Mesenchymal stem cell (in vitro differentiated cells and primary cell): ENCODE measurements around the gene MPZL1.
A peak's percentile ranks its signal among the peaks of the same experiment; 100 is the strongest.
"Not testable (repeated sequence)": the region's sequence is repeated elsewhere in the genome, so short reads cannot be mapped to it uniquely, and the experiment has no call there.

Source experiments
- DNase-seq: peaks from one replicate; pipeline ENCODE4 v3.0.0-alpha.2; 2013
- H2AFZ ChIP-seq: one replicate; pipeline ENCODE4 v1.6.1; 2013; ENCODE audit warnings: low read depth, mild to moderate bottlenecking, control low read depth, inconsistent platforms, low read length, moderate library complexity
- H2AK5ac ChIP-seq: 2 replicates; pipeline ENCODE4 v1.6.1; 2013; ENCODE audit warnings: low read length, moderate library complexity, mild to moderate bottlenecking, inconsistent platforms; ENCODE audit not compliant: severe bottlenecking
- H2BK120ac ChIP-seq: one replicate; pipeline ENCODE4 v1.6.1; 2013; ENCODE audit warnings: low read depth, mild to moderate bottlenecking, inconsistent platforms, low read length, moderate library complexity
- H2BK12ac ChIP-seq, 2 experiments: one replicate each; pipeline ENCODE4 v1.6.1; 2013; ENCODE audit warnings: inconsistent platforms in 2 of 2, low read length in 2 of 2, mild to moderate bottlenecking in 2 of 2, moderate library complexity in 2 of 2, control low read depth in 1 of 2
- H2BK15ac ChIP-seq: one replicate; pipeline ENCODE4 v1.6.1; 2013; ENCODE audit warnings: mild to moderate bottlenecking, low read depth, inconsistent platforms; ENCODE audit not compliant: poor library complexity, severe bottlenecking
- H2BK5ac ChIP-seq: 2 replicates; pipeline ENCODE4 v1.6.1; 2013; ENCODE audit warnings: low read depth, mild to moderate bottlenecking, low read length, control low read depth, inconsistent platforms; ENCODE audit not compliant: poor library complexity, severe bottlenecking
- H3K14ac ChIP-seq, 2 experiments: one replicate each; pipeline ENCODE4 v1.6.1; 2013; ENCODE audit warnings: inconsistent platforms in 2 of 2, low read length in 2 of 2, control low read depth in 1 of 2, mild to moderate bottlenecking in 1 of 2, moderate library complexity in 1 of 2
- H3K18ac ChIP-seq, 2 experiments: one replicate each; pipeline ENCODE4 v1.6.1; 2013; ENCODE audit warnings: inconsistent platforms in 2 of 2, low read length in 2 of 2, control low read depth in 1 of 2, low read depth in 1 of 2, mild to moderate bottlenecking in 1 of 2
- H3K23ac ChIP-seq, 2 experiments: one replicate each; pipeline ENCODE4 v1.6.1; 2013; ENCODE audit warnings: inconsistent platforms in 2 of 2, low read length in 2 of 2, mild to moderate bottlenecking in 2 of 2, moderate library complexity in 2 of 2, control low read depth in 1 of 2
- H3K27ac ChIP-seq: 2 replicates; pipeline ENCODE4 v1.5.1; 2013; ENCODE audit warnings: mild to moderate bottlenecking, moderate library complexity, low read length, control low read depth, inconsistent platforms; ENCODE audit not compliant: poor library complexity, severe bottlenecking
- H3K27me3 ChIP-seq, 2 experiments: 2 replicates each; pipeline versions ENCODE4 v1.6.1 to v1.7.0; 2013; ENCODE audit warnings: low read length in 2 of 2, mild to moderate bottlenecking in 2 of 2, moderate library complexity in 2 of 2, control low read depth in 1 of 2, inconsistent platforms in 1 of 2; ENCODE audit not compliant: control insufficient read depth in 1 of 2, insufficient read depth in 1 of 2
- H3K36me3 ChIP-seq, 2 experiments: 2 replicates each; pipeline versions ENCODE4 v1.6.1 to v1.7.0; 2013; ENCODE audit warnings: low read length in 2 of 2, control low read depth in 1 of 2, inconsistent platforms in 1 of 2, low read depth in 1 of 2, mild to moderate bottlenecking in 1 of 2; ENCODE audit not compliant: insufficient read depth in 2 of 2, control insufficient read depth in 1 of 2
- H3K4ac ChIP-seq, 2 experiments: one replicate each; pipeline ENCODE4 v1.6.1; 2013; ENCODE audit warnings: inconsistent platforms in 2 of 2, low read length in 2 of 2, mild to moderate bottlenecking in 2 of 2, moderate library complexity in 2 of 2, control low read depth in 1 of 2, low read depth in 1 of 2
- H3K4me1 ChIP-seq: 2 replicates; pipeline ENCODE4 v1.6.1; 2013; ENCODE audit warnings: low read depth, low read length, control low read depth; ENCODE audit not compliant: control insufficient read depth, insufficient read depth
- H3K4me2 ChIP-seq: 2 replicates; pipeline ENCODE4 v1.6.1; 2013; ENCODE audit warnings: low read length, mild to moderate bottlenecking, inconsistent platforms; ENCODE audit not compliant: poor library complexity, severe bottlenecking
- H3K4me3 ChIP-seq, 2 experiments: 2 replicates each; pipeline versions ENCODE4 v1.5.1 to v1.7.0; 2013; ENCODE audit warnings: low read length in 2 of 2, mild to moderate bottlenecking in 2 of 2, control low read depth in 1 of 2, low read depth in 1 of 2; ENCODE audit not compliant: insufficient read depth in 1 of 2
- H3K79me1 ChIP-seq: replicated peaks from 2 replicates; pipeline ENCODE4 v1.6.1; 2013; ENCODE audit warnings: mild to moderate bottlenecking, control low read depth, low read length, inconsistent platforms; ENCODE audit not compliant: poor library complexity, severe bottlenecking
- H3K9ac ChIP-seq: 2 replicates; pipeline ENCODE4 v1.7.0; 2013; ENCODE audit warnings: mild to moderate bottlenecking, low read length, moderate library complexity
- H3K9me3 ChIP-seq: 2 replicates; pipeline ENCODE4 v1.7.0; 2013; ENCODE audit warnings: mild to moderate bottlenecking, low read length; ENCODE audit not compliant: control insufficient read depth
- H4K8ac ChIP-seq: one replicate; pipeline ENCODE4 v1.6.1; 2013; ENCODE audit warnings: inconsistent platforms, mild to moderate bottlenecking, low read length, moderate library complexity
- H4K91ac ChIP-seq: one replicate; pipeline ENCODE4 v1.6.1; 2013; ENCODE audit warnings: mild to moderate bottlenecking, low read length, inconsistent platforms
- WGBS: methylation state at CpG from one replicate; pipeline ENCODE4 v1.1.7; 2013; ENCODE audit warnings: mixed read lengths; 5-methylcytosine and 5-hydroxymethylcytosine counted together

Gene MPZL1

DNA sequence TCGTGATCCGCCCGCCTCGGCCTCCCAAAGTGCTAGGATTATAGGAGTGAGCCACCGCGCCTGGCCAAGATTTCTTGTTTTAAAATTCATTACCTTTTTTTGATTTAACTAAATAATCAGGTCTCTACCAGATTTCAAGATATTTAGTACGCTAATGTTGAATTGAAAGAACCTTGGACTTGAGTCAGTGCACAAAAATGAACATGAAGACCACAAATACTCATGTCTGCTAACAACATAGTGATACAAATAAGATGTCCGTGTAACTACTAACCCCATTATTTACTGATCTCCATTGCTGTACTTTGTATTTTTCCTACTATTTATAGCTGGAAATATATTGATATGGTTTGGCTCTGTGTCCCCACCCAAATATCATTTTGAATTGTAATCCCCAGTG, 16.4 kb downstream of the MPZL1 start:
- Histone ChIP-seq H3K9me3 (no peaks in the 10 kb centered on the region), H4K91ac (no peak overlapping the region), H3K4me2 (no peak overlapping the region), H2BK15ac (no peak overlapping the region), H2AFZ (no peak overlapping the region), H3K36me3 (peaks cover 8 to 11% of the 10 kb centered on the region in 2 experiments), H3K23ac (no peak overlapping the region), H2BK12ac (no peak overlapping the region), H2AK5ac (no peak overlapping the region), H3K4me1 (peaks cover 4% of the 10 kb centered on the region), H3K14ac (no peak overlapping the region), H2BK120ac (no peak overlapping the region), H3K4ac (no peak overlapping the region), H3K4me3 (no peak overlapping the region), H3K27me3 (no peaks in the 10 kb centered on the region), H4K8ac (no peak overlapping the region), H3K18ac (no peak overlapping the region), H3K9ac (no peak overlapping the region), H2BK5ac (no peak overlapping the region), H3K27ac (no peak overlapping the region), H3K79me1 (peaks cover 2% of the 10 kb centered on the region)
- WGBS = 97% methylated on average over 5 of the region's 8 CpGs
- no peak for DNase-seq

DNA sequence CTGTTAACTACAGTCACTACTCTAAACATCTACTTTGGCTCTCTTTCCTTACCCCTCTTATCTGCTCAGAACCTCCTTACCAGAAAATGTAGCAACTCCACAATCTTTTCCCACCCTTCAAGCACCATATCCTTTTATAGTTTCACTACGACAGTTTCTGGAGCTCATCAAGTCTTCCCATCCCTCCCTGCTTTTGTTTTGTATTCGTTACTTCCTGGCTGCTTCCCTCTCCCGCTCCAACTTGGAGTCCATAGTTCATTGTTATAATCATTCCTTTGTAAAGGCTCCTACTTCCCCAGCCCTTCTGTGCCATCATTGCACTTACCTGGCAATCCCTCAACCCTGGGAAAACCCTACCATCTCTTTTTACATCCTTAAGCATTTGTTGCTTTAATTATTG, 18.0 kb downstream of the MPZL1 start:
- Histone ChIP-seq H3K79me1 (peaks cover 2% of the 10 kb centered on the region), H3K14ac (no peak overlapping the region), H3K27me3 (no peaks in the 10 kb centered on the region), H3K4me2 (no peak overlapping the region), H3K27ac (no peak overlapping the region), H3K23ac (no peak overlapping the region), H3K4me3 (no peak overlapping the region), H3K36me3 (peaks cover 4 to 6% of the 10 kb centered on the region in 2 experiments), H3K4ac (no peak overlapping the region), H2BK12ac (no peak overlapping the region), H4K8ac (no peak overlapping the region), H3K4me1 (peaks cover 4% of the 10 kb centered on the region), H3K9ac (no peak overlapping the region), H2BK120ac (no peak overlapping the region), H2AFZ (no peak overlapping the region), H4K91ac (no peak overlapping the region), H3K9me3 (no peaks in the 10 kb centered on the region), H3K18ac (no peak overlapping the region), H2BK15ac (no peak overlapping the region), H2BK5ac (no peak overlapping the region), H2AK5ac (no peak overlapping the region)
- DNase-seq = no peak
- 66% methylated on average over 3 of the region's 3 CpGs for WGBS

DNA sequence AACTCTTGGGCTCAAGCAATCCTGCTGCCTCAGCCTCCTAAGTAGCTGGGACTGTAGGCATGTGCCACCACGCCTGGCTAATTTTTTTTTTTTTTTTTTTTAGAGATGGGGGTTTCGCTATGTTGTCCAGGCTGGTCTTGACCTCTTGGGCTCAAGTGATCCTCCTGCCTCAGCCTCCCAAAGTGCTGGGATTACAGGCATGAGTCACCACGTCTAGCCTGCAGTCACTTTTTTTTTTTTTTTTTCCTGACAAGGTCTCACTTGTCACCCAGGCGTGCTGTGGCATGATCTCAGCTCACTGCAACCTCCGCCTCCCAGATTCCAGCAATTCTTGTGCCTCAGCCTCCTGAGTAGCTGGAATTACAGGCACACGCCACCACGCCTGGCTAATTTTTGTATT, 19.3 kb downstream of the MPZL1 start:
- not testable (repeated sequence) for H2AK5ac ChIP-seq, H3K18ac ChIP-seq, H2BK5ac ChIP-seq, H3K4me3 ChIP-seq, H2BK12ac ChIP-seq, H3K23ac ChIP-seq, H2AFZ ChIP-seq, H3K4me2 ChIP-seq, DNase-seq, H3K9me3 ChIP-seq, H3K79me1 ChIP-seq, H3K36me3 ChIP-seq, H3K14ac ChIP-seq, H3K27ac ChIP-seq, H3K4me1 ChIP-seq, H4K91ac ChIP-seq, H2BK120ac ChIP-seq, H3K4ac ChIP-seq, H2BK15ac ChIP-seq, H3K9ac ChIP-seq, H3K27me3 ChIP-seq, H4K8ac ChIP-seq
- WGBS = 92% methylated on average over 7 of the region's 7 CpGs

GRCh38 chr1:167742392-167743057, 20.7 kb downstream of the MPZL1 start:
- H2BK5ac ChIP-seq, H3K79me1 ChIP-seq, H3K27me3 ChIP-seq, H3K18ac ChIP-seq, H3K36me3 ChIP-seq, H2BK120ac ChIP-seq, H2BK12ac ChIP-seq, H3K4me2 ChIP-seq, H4K8ac ChIP-seq, H3K14ac ChIP-seq, H3K9ac ChIP-seq, H3K27ac ChIP-seq, H3K4ac ChIP-seq, H2BK15ac ChIP-seq, H2AFZ ChIP-seq, H3K9me3 ChIP-seq, H4K91ac ChIP-seq, H3K4me1 ChIP-seq, H3K4me3 ChIP-seq, H3K23ac ChIP-seq, H2AK5ac ChIP-seq: not testable (repeated sequence)
- 88% methylated on average over 1 of the region's 1 CpG for WGBS
- peak; percentile 43 for DNase-seq
